Heart left ventricle (tissue), 16 donors: ENCODE data around the gene NOP53. TPM values are rescaled to one million over a fixed set of nuclear protein-coding genes. Genes with fewer than 3 reads are reported as not detected.

Experiments
- ATAC-seq, 4 donors: fragments of 200-7000 bp; cut with Tn5 transposase; one replicate each; pipeline ENCODE4 v1.9.1; 2020 to 2022; ENCODE audit warnings: moderate library complexity in 4 of 4, mild to moderate bottlenecking in 3 of 4, moderate number of reproducible peaks in 1 of 4
- DNase-seq, 5 donors: peaks; one replicate each; pipeline ENCODE4 v3.0.0-alpha.2; 2020
- H3K27ac ChIP-seq, 12 donors: fragments of 200-600 bp; sonication (generic) in 4 of 12; one replicate each; pipeline versions ENCODE4 v1.5.0 to v1.8.0; 2016 to 2022; ENCODE audit warnings: mild to moderate bottlenecking in 2 of 12
- H3K27me3 ChIP-seq, 9 donors: fragments of 200-600 bp; sonication (generic) in 2 of 9; one replicate each; pipeline versions ENCODE4 v1.5.1 to v1.8.0; 2016 to 2022; ENCODE audit warnings: mild to moderate bottlenecking in 3 of 9
- H3K36me3 ChIP-seq, 9 donors: fragments of 200-600 bp; sonication (generic) in 2 of 9; one replicate each; pipeline versions ENCODE4 v1.5.0 to v1.8.0; 2018 to 2022; ENCODE audit warnings: mild to moderate bottlenecking in 2 of 9
- H3K4me1 ChIP-seq, 12 donors: fragments of 200-600 bp; sonication (generic) in 4 of 12; one replicate each; pipeline versions ENCODE4 v1.5.0 to v1.8.0; 2016 to 2022; ENCODE audit warnings: mild to moderate bottlenecking in 3 of 12
- H3K4me3 ChIP-seq, 12 donors: fragments of 200-600 bp; sonication (generic) in 4 of 12; one replicate each; pipeline versions ENCODE4 v1.5.0 to v1.8.0; 2017 to 2022; ENCODE audit warnings: mild to moderate bottlenecking in 9 of 12, moderate library complexity in 4 of 12
- H3K9me3 ChIP-seq, 12 donors: fragments of 200-600 bp; sonication (generic) in 4 of 12; one replicate each; pipeline versions ENCODE4 v1.5.0 to v1.8.0; 2016 to 2022; ENCODE audit warnings: mild to moderate bottlenecking in 1 of 12
- CTCF ChIP-seq, 12 donors: fragments of 200-600 bp; sonication (generic) in 4 of 12; IDR thresholded peaks; one replicate each; pipeline versions ENCODE4 v1.5.0 to v1.8.0; 2018 to 2022; ENCODE audit warnings: antibody characterized with exemption in 12 of 12, mild to moderate bottlenecking in 5 of 12
- POLR2A ChIP-seq, 2 donors: fragments of 450-650 bp; IDR thresholded peaks; one replicate each; pipeline ENCODE4 v1.6.1; 2017; ENCODE audit warnings: antibody characterized with exemption in 2 of 2, mild to moderate bottlenecking in 2 of 2, moderate library complexity in 2 of 2
- WGBS, 4 donors: extraction: QIAGEN DNeasy Blood & Tissue Kit in 2 of 4; methylation state at CpG; one replicate each; pipeline versions ENCODE4 v1.1.5 to v1.1.7; 2013 to 2018; 5-methylcytosine and 5-hydroxymethylcytosine counted together
- intact Hi-C, 10 donors: fragments of 100-400 bp; cut with DNase I; formaldehyde crosslinking; loops; one replicate each; pipeline versions ENCODE4 v1.11.1 to v1.14.2; 2022
- polyA plus RNA-seq, 2 donors: library from polyadenylated mRNA; stranded (reverse); fragments of 200-250 nt; gene quantifications; one replicate each; pipeline ENCODE4 v1.2.3, GENCODE V29; 2013
- total RNA-seq, 9 donors: library from RNA; depleted of rRNA in 2 of 9; stranded (reverse); fragments of >200 nt in 2 of 9; fragmentation: NEBNext Ultra II Directional in 3 of 9; extraction: Animal tissue kit (Norgen Biotek cat#: 25700) in 3 of 9; gene quantifications; one replicate each; pipeline versions ENCODE4 v1.1.0 to v1.2.4, GENCODE V29; 2016 to 2023
- donor health status: ischemic (EF 13 %, LVEDD 7.1; RV severe dilation, severe dysfunction).
- donor health status: healthy with polysubstance abuse.
- donor health status: DM: no; HTN: yes; CAD: no.
- donor health status: DM: no; HTN: no; CAD: no.
- donor health status: ischemic (EF 25% LVEDD 6.9; RV normal size, moderate dysfunction).
- donor health status: ischemic (EF 25% LVEDD 5.7; RV mildly dilated, moderate dysfunction).
- donor health status: healthy.
- donor health status: DM: yes; HTN: yes; CAD: no.
- donor health status: ischemic (EF 35%, LVEDD 5.7; RV mildly dilated, moderate dysfunction).
- donor health status: nonischemic (EF 11% LVEDD 7.7; RV severe dilation, severe dysfunction).
- donor health status: DM: yes; HTN: yes; CAD: no.
- donor health status: PGD.
- donor health status: ischemic (EF 29% LVEDD 5.4; RV normal size, mild dysfunction).
- donor health status: nonischemic (EF 23%, LVEDD 6.1; RV moderate dilation, normal function).

Gene NOP53
- total and polyA plus RNA-seq, 11 donors, result 132 to 259 (median 172) TPM

GRCh38 chr19:47778049-47778953, 33.0 kb downstream of the NOP53 start, which contains the start of gene SELENOW:
SELENOW (plus strand) TSS chr19:47778703; CDS start chr19:47778786, 83 bp downstream.
- Histone ChIP-seq H3K36me3 (peaks cover 0 to 23% (median 19%) of the 10 kb centered on the region in 9 donors), H3K9me3 (no peaks in the 10 kb centered on the region), H3K27ac (peak within 1 kb of the TSS; percentile 93 to 100 (median 98)), H3K4me1 (peaks cover 0 to 48% (median 42%) of the 10 kb centered on the region in 12 donors), H3K27me3 (no peaks in the 10 kb centered on the region), H3K4me3 (peak within 1 kb of the TSS; percentile 73 to 99 (median 86))
- ATAC-seq (peak; percentile 62 to 89 (median 86)), DNase-seq (peak; percentile 80 to 90 (median 86))
- no peak for TF ChIP-seq CTCF (IDR thresholded peaks at IDR 0.05)
- peak; percentile 56 to 97 for TF ChIP-seq POLR2A (IDR thresholded peaks at IDR 0.05)
- 1 to 3% (median 1%) methylated on average over 28 to 65 of the region's 65 CpGs for WGBS, 4 donors
- intact Hi-C loops, result no loop called here

- intact Hi-C loops, result no loop called here
- TF ChIP-seq POLR2A (IDR thresholded peaks at IDR 0.05) (no peak), CTCF (IDR thresholded peaks at IDR 0.05) (no peak)
- DNase-seq (peak in 4 of 5 donors; percentile 55 to 70 (median 60)), ATAC-seq (peak; percentile 39 to 64 (median 52))
- peak overlapping the region; percentile 73 to 99 (median 86) for H3K4me3 ChIP-seq
- H3K4me1 ChIP-seq, result peaks cover 0 to 48% (median 42%) of the 10 kb centered on the region in 12 donors
- WGBS, 4 donors, result 0 to 1% (median 0%) methylated on average over 6 to 20 of the region's 20 CpGs
- H3K27ac ChIP-seq, result peak overlapping the region; percentile 93 to 100 (median 98)
- no peaks in the 10 kb centered on the region for H3K27me3 ChIP-seq
- peaks cover 0 to 30% (median 26%) of the 10 kb centered on the region in 9 donors for H3K36me3 ChIP-seq
- H3K9me3 ChIP-seq, result no peaks in the 10 kb centered on the region
These were observed 33.6 kb downstream of the NOP53 start for GRCh38 chr19:47778954-47779351.

GRCh38 chr19:47779524-47780214, 34.3 kb downstream of the NOP53 start:
- Histone ChIP-seq H3K27ac (peak overlapping the region; percentile 93 to 100 (median 98)), H3K4me1 (peaks cover 0 to 48% (median 42%) of the 10 kb centered on the region in 12 donors), H3K36me3 (peaks cover 0 to 37% (median 33%) of the 10 kb centered on the region in 9 donors), H3K4me3 (peak overlapping the region; percentile 73 to 99 (median 86)), H3K9me3 (no peaks in the 10 kb centered on the region), H3K27me3 (no peaks in the 10 kb centered on the region)
- ATAC-seq (peak; percentile 78 to 84 (median 82)), DNase-seq (peak; percentile 77 to 93 (median 86))
- TF ChIP-seq CTCF (IDR thresholded peaks at IDR 0.05) (no peak), POLR2A (IDR thresholded peaks at IDR 0.05) (peak; percentile 70 to 76)
- WGBS, 4 donors, result 27 to 40% (median 38%) methylated on average over 22 to 24 of the region's 24 CpGs
- intact Hi-C loops, result loop anchor here in 2 of 10 donors (2.0 to 10.0 kb wide), 3 partner anchors 35 to 67 kb away; partner anchors contain the start of genes EHD2 (in 2 of the 2) and NOP53 (in 1 of the 2)
